Nephron (organoid): Measurements from ENCODE around the gene MED6.
A peak's percentile ranks its signal among the peaks of the same experiment; 100 is the strongest.

Experiments
- H3K27ac Mint-ChIP-seq, 3 experiments: 2 replicates each; pipeline ENCODE4 v1.8.0; 2020; ENCODE audit warnings: mixed read lengths in 3 of 3, mild to moderate bottlenecking in 2 of 3, moderate library complexity in 1 of 3
- H3K27me3 Mint-ChIP-seq: 2 replicates; pipeline ENCODE4 v1.8.0; 2021; ENCODE audit warnings: low read depth, mild to moderate bottlenecking, moderate library complexity, mixed read lengths
- H3K36me3 Mint-ChIP-seq: 2 replicates; pipeline ENCODE4 v1.8.0; 2020; ENCODE audit warnings: low read depth, mixed read lengths
- H3K4me1 Mint-ChIP-seq: 2 replicates; pipeline ENCODE4 v1.8.0; 2020; ENCODE audit warnings: mixed read lengths
- H3K4me3 Mint-ChIP-seq, 3 experiments: 2 replicates each; pipeline ENCODE4 v1.8.0; 2020; ENCODE audit warnings: mild to moderate bottlenecking in 3 of 3, mixed read lengths in 3 of 3, moderate library complexity in 2 of 3
- H3K9me3 Mint-ChIP-seq: 2 replicates; pipeline ENCODE4 v1.8.0; 2020; ENCODE audit warnings: mixed read lengths
- TF ChIP-seq, protein P1 (sequence below), 3 experiments: fragments of 200-600 bp; sonication (generic); IDR thresholded peaks; one replicate each; pipeline ENCODE4 v1.5.0; 2021; ENCODE audit warnings: antibody characterized with exemption in 3 of 3; ENCODE audit not compliant: unreplicated experiment in 3 of 3

The MED6 gene

DNA sequence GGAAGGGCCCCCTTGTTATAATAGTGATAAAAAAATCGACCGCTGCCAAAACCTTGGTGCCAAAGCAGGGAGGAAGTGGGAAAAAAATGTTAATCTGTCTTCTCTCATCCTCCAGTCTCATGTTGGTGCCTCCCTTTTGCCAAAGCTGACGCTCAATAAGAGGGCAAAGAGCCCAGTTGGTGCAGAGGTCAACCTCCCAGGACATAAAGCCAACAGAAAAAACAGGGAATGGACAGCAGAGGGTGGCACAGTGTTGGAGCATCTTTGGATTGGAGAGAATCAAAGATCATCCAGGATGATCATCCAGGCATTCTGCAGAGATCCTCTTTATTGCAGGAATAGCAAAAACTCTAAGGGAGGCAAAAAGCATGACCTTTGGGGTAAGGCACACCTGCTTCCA is 31.5 kb upstream of the MED6 start:
- Mint-ChIP-seq H3K36me3 (no peaks in the 10 kb centered on the region), H3K4me3 (no peak overlapping the region), H3K9me3 (peaks cover 10% of the 10 kb centered on the region), H3K27ac (no peak overlapping the region), H3K27me3 (peaks cover 20% of the 10 kb centered on the region), H3K4me1 (no peaks in the 10 kb centered on the region)
- TF ChIP-seq, protein P1, sequence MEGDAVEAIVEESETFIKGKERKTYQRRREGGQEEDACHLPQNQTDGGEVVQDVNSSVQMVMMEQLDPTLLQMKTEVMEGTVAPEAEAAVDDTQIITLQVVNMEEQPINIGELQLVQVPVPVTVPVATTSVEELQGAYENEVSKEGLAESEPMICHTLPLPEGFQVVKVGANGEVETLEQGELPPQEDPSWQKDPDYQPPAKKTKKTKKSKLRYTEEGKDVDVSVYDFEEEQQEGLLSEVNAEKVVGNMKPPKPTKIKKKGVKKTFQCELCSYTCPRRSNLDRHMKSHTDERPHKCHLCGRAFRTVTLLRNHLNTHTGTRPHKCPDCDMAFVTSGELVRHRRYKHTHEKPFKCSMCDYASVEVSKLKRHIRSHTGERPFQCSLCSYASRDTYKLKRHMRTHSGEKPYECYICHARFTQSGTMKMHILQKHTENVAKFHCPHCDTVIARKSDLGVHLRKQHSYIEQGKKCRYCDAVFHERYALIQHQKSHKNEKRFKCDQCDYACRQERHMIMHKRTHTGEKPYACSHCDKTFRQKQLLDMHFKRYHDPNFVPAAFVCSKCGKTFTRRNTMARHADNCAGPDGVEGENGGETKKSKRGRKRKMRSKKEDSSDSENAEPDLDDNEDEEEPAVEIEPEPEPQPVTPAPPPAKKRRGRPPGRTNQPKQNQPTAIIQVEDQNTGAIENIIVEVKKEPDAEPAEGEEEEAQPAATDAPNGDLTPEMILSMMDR (IDR thresholded peaks at IDR 0.05; ENCODE audit: unreplicated experiment in 3 of 3), result no peak

DNA sequence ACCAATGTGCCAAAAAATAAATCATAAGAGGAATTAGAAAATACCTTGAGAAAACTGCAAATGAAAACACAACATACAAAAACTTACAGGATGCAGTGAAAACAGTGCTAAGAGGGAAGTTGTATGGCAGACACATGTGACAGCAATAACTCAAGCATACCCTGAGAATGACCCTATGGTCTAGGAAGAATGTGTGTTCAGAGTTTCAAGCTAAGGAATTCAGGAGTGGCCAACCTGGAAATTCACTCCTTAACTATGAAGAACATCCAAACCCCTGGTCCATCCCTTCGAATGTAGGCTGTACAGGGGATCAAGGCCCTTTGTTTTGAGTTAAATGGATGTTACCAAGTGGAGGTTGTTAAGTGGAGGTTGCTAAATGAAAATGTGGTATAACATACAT is 24.5 kb upstream of the MED6 start:
- peaks cover 26% of the 10 kb centered on the region for H3K9me3 Mint-ChIP-seq
- no peak overlapping the region for H3K4me3 Mint-ChIP-seq
- H3K27ac Mint-ChIP-seq, result no peak overlapping the region
- peaks cover 5% of the 10 kb centered on the region for H3K27me3 Mint-ChIP-seq
- no peaks in the 10 kb centered on the region for H3K36me3 Mint-ChIP-seq
- no peaks in the 10 kb centered on the region for H3K4me1 Mint-ChIP-seq
- TF ChIP-seq, protein P1 (IDR thresholded peaks at IDR 0.05; ENCODE audit: unreplicated experiment in 3 of 3), result no peak

DNA sequence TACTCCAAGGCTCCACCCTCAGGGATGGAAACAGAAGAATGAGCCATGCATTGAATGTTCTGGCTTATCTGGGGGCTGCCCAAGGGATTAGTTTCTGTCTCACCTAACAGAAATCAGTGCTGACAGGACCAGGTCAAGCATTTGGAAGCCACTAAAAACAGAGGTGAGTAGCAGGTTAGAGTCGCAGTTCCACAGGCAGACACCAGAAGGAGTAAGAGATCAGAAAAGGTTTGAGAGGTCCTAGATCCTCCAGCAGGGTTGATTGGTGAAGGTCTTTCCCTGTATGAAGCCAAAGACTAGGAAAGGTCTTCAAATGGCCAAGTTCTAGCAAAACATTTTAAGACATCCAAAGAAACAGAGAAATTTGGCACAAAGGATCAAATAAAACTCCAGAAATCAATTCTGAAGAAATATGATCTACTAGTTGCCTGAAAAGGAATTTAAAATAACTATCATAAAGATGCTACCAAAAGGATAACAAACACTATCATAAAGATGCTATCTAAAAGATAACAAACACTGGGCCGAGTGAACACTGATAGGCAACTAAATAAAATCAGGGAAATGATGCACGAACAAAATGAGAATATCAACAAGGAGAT is 21.8 kb upstream of the MED6 start:
- Mint-ChIP-seq H3K4me1 (no peaks in the 10 kb centered on the region), H3K36me3 (no peaks in the 10 kb centered on the region), H3K27me3 (no peaks in the 10 kb centered on the region), H3K9me3 (peaks cover 19% of the 10 kb centered on the region), H3K4me3 (no peak overlapping the region), H3K27ac (no peak overlapping the region)
- TF ChIP-seq, protein P1 (IDR thresholded peaks at IDR 0.05; ENCODE audit: unreplicated experiment in 3 of 3), result peak; percentile 35 to 49 (median 37)

DNA sequence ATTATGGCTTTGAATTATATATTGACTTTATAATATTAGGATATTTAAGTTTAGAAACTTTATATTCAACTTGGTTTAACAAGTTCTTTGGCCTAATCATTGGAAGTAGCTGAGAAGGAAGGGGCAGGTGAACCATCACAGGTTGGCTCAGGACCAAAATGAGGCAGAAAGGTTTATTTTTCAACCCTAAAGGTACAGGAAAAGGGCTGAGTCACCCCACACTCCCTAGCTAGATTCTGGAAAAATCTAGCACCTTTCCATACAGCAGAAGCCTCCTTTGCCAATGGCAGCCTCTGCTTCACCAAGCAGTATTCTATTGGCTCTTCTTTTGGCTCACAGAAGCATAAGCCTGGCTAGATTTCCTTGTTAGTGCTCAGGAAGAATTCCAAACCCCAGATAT is 19.3 kb upstream of the MED6 start:
- peaks cover 3% of the 10 kb centered on the region for H3K27me3 Mint-ChIP-seq
- no peaks in the 10 kb centered on the region for H3K36me3 Mint-ChIP-seq
- no peaks in the 10 kb centered on the region for H3K4me1 Mint-ChIP-seq
- H3K9me3 Mint-ChIP-seq, result peaks cover 3% of the 10 kb centered on the region
- no peak overlapping the region for H3K27ac Mint-ChIP-seq
- H3K4me3 Mint-ChIP-seq, result no peak overlapping the region
- TF ChIP-seq, protein P1 (IDR thresholded peaks at IDR 0.05; ENCODE audit: unreplicated experiment in 3 of 3), result no peak

DNA sequence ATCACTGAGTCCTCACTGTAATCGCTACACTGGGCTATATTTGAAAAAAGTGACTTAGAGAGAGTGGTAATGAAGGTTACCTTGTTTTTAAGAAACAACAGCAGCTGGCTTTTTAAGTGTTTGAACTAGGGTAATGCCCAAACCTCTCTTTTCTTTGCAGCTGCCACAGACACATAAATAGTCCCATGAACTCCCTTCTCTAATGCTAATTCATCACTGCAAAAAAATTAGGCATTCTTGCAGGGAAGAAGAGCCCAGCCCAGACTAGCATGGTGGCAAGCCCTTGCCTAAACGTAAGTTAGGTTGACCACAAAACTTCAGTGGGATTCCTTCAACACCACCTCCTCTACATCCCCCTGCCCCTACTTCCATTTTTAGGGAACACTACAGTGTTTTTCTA is 17.9 kb upstream of the MED6 start:
- Mint-ChIP-seq H3K4me3 (no peak overlapping the region), H3K4me1 (no peaks in the 10 kb centered on the region), H3K36me3 (no peaks in the 10 kb centered on the region), H3K27me3 (peaks cover 3% of the 10 kb centered on the region), H3K27ac (no peak overlapping the region), H3K9me3 (no peaks in the 10 kb centered on the region)
- TF ChIP-seq, protein P1 (IDR thresholded peaks at IDR 0.05; ENCODE audit: unreplicated experiment in 3 of 3), result no peak

DNA sequence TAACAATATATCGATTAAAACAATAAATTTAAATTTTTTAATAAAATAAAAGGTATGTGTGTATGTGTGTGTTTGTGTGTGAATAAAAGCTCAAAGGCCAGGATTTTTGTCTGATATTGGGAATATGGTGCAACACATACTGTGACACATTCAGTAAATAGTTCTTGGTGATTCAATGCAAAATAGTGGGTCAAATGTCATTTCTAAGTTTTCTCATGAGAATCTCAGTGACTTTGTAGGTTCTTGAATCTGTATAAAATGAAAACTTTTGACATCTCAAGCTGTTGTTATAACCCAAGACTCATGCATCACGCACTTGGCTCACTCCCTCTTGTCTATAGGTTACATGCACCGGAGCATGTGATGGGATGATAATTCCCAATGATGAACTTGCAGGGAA is 16.2 kb upstream of the MED6 start:
- TF ChIP-seq, protein P1 (IDR thresholded peaks at IDR 0.05; ENCODE audit: unreplicated experiment in 3 of 3), result no peak
- Mint-ChIP-seq H3K36me3 (no peaks in the 10 kb centered on the region), H3K27me3 (peaks cover 3% of the 10 kb centered on the region), H3K27ac (no peak overlapping the region), H3K4me1 (no peaks in the 10 kb centered on the region), H3K4me3 (no peak overlapping the region), H3K9me3 (no peaks in the 10 kb centered on the region)
